Mucosa of stomach (tissue), 1 donor: ENCODE data around the gene ARID3B.

Experiments used
- H3K27me3 ChIP-seq: one replicate; pipeline ENCODE4 v1.7.0; 2013; ENCODE audit warnings: mild to moderate bottlenecking, low read length; ENCODE audit not compliant: control insufficient read depth, insufficient read depth
- H3K36me3 ChIP-seq: one replicate; pipeline ENCODE4 v1.7.0; 2013; ENCODE audit warnings: low read length; ENCODE audit not compliant: control insufficient read depth, insufficient read depth
- H3K4me1 ChIP-seq: one replicate; pipeline ENCODE4 v1.7.0; 2013; ENCODE audit warnings: mild to moderate bottlenecking, low read length; ENCODE audit not compliant: control insufficient read depth, insufficient read depth
- H3K4me3 ChIP-seq: one replicate; pipeline ENCODE4 v1.7.0; 2013; ENCODE audit warnings: low read length
- H3K9ac ChIP-seq: one replicate; pipeline ENCODE4 v1.7.0; 2013; ENCODE audit warnings: mild to moderate bottlenecking, low read length, moderate library complexity
- H3K9me3 ChIP-seq: one replicate; pipeline ENCODE4 v1.7.0; 2013; ENCODE audit warnings: mild to moderate bottlenecking, low read length, moderate library complexity; ENCODE audit not compliant: control insufficient read depth
- donor health status: Pancreatic carcinoma.

The ARID3B gene

DNA sequence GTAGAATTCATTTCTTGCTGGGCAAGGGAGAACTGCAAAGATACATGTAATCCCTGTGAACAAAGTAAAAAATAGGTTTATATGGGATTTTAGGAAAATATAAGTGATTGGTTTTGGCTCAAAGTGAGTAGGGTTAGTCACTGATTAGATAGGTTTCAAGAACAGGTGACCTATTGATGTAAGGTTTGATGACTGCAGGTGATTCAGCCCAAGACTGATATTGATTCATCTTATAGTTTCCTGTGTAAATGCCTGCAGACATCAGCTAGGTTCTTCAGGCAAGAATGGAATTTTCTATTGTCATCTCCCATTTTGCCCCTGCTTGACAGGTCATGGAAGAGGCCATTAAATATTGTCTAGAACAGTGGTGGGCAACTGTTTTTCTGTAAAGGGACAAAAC is 23.9 kb upstream of the ARID3B start:
- Histone ChIP-seq H3K9ac (no peak overlapping the region), H3K36me3 (no peaks in the 10 kb centered on the region), H3K4me3 (no peak overlapping the region), H3K27me3 (no peaks in the 10 kb centered on the region), H3K9me3 (no peaks in the 10 kb centered on the region), H3K4me1 (no peaks in the 10 kb centered on the region)

DNA sequence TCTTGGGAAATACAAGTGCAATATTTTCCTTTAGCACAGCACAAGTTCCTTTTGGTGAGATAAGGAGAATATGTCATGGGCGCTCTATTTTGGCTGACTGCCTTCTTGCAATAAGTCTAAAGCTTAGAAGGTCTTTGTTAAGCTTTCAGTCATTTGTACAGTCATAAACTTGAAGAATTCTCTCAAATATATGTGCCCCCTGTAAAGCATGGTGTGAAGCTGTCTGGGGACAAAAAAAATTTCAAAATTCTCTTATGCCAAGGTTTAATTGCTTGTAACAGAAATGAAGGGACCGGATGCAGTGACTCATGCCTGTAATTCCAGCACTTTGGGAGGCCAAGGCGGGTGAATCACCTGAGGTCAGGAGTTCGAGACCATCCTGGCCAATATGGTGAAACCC is 21.7 kb upstream of the ARID3B start:
- Histone ChIP-seq H3K9ac (no peak overlapping the region), H3K4me1 (no peaks in the 10 kb centered on the region), H3K9me3 (no peaks in the 10 kb centered on the region), H3K36me3 (no peaks in the 10 kb centered on the region), H3K4me3 (no peak overlapping the region), H3K27me3 (no peaks in the 10 kb centered on the region)

DNA sequence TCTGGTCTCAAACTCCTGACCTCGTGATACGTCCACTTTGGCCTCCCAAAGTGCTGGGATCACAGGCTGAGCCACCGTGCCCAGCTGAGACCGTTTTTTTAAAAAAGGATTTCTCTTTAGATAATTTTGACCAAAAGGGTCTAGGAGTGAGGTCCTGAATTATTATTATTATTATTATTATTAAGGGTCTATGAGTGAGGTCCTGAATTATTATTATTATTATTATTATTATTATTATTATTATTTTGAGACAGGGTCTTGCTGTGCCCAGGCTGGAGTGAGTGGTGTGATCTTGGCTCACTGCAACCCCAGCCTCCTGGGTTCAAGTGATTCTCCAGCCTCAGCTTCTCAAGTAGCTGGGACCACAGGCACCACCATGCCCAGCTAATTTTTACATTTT is 20.6 kb upstream of the ARID3B start:
- Histone ChIP-seq H3K9me3 (no peaks in the 10 kb centered on the region), H3K4me1 (peaks cover 3% of the 10 kb centered on the region), H3K27me3 (no peaks in the 10 kb centered on the region), H3K36me3 (no peaks in the 10 kb centered on the region), H3K9ac (no peak overlapping the region), H3K4me3 (no peak overlapping the region)

DNA sequence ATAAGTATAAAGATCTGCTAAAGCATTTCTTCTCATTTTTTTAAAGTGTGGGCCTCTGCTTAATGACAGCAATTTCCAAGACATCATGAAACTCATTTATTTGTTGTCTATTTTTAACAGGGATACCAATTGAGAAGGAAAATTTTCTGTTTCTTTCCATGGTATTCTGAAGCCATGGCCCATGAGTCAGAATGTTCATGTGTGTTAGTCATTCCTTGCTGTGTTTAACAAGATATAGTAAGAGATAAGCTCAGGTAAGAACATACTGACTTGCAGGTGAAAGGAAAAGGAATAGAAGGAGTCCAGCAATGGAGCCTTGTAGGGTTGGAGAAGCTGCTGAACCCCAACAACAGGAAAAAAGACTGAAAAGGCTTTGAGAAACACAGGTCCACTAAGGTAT is 17.0 kb upstream of the ARID3B start:
- Histone ChIP-seq H3K36me3 (no peaks in the 10 kb centered on the region), H3K27me3 (no peaks in the 10 kb centered on the region), H3K4me3 (no peak overlapping the region), H3K9ac (no peak overlapping the region), H3K9me3 (no peaks in the 10 kb centered on the region), H3K4me1 (peaks cover 12% of the 10 kb centered on the region)

DNA sequence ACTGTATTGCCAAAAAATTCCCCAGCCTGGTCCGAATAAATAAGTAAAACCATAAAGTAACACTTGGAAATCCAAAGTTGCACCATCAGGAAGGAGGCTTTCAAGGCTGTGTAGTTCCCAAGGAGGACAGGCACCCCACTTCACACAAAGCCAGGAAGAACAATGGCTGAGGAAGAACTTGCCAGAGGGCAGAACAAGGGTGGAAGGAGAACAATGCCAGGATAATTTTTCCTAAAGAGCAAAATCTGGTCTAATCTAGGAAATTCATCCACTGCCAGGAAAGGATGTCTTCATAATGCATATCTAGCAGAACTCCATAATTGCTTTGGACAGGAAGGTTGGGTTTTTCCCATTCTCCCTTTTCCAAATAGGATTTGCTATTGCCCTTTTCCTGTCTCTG is 15.7 kb upstream of the ARID3B start:
- H3K4me1 ChIP-seq = peaks cover 12% of the 10 kb centered on the region
- H3K9me3 ChIP-seq = no peaks in the 10 kb centered on the region
- no peak overlapping the region for H3K9ac ChIP-seq
- H3K27me3 ChIP-seq = no peaks in the 10 kb centered on the region
- H3K36me3 ChIP-seq = no peaks in the 10 kb centered on the region
- peak overlapping the region; percentile 25 for H3K4me3 ChIP-seq

GRCh38 chr15:74525945-74526344 is 15.1 kb upstream of the ARID3B start:
- H3K36me3 ChIP-seq = no peaks in the 10 kb centered on the region
- peaks cover 12% of the 10 kb centered on the region for H3K4me1 ChIP-seq
- H3K9ac ChIP-seq = no peak overlapping the region

GRCh38 chr15:74528876-74529275 is 12.1 kb upstream of the ARID3B start:
- H3K27me3 ChIP-seq = no peaks in the 10 kb centered on the region
- no peaks in the 10 kb centered on the region for H3K36me3 ChIP-seq
- no peaks in the 10 kb centered on the region for H3K9me3 ChIP-seq
- H3K4me1 ChIP-seq = peaks cover 12% of the 10 kb centered on the region
- H3K4me3 ChIP-seq = no peak overlapping the region
- H3K9ac ChIP-seq = no peak overlapping the region

More at GRCh38 chr15:74525945-74526344, 15.1 kb upstream of the ARID3B start:
- Histone ChIP-seq H3K4me3 (no peak overlapping the region), H3K9me3 (no peaks in the 10 kb centered on the region), H3K27me3 (no peaks in the 10 kb centered on the region)

DNA sequence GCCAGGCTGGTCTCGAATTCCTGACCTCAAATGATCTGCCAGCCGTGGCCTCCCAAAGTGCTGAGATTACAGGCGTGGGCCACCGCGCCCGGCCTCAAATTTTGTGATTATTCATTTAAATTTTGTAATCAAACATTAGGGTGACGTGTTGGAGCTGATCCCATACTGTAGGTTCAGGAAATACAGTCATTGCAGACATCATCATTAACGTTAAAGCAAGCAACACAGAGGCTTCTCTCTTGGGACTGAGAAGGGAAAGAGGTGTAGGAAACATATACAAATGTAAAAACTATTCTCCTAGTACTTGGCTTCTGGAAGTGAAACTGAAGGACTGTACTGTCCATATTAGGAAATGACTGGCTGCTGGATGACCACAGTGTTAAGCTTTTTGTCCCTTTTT is 11.1 kb upstream of the ARID3B start:
- Histone ChIP-seq H3K36me3 (no peaks in the 10 kb centered on the region), H3K9me3 (no peaks in the 10 kb centered on the region), H3K9ac (no peak overlapping the region), H3K4me1 (peaks cover 12% of the 10 kb centered on the region), H3K27me3 (no peaks in the 10 kb centered on the region), H3K4me3 (no peak overlapping the region)

- H3K36me3 ChIP-seq = no peaks in the 10 kb centered on the region
- no peak overlapping the region for H3K9ac ChIP-seq
- no peak overlapping the region for H3K4me3 ChIP-seq
- H3K27me3 ChIP-seq = no peaks in the 10 kb centered on the region
- H3K4me1 ChIP-seq = peaks cover 6% of the 10 kb centered on the region
- no peaks in the 10 kb centered on the region for H3K9me3 ChIP-seq
Observed at GRCh38 chr15:74530771-74531143, 10.3 kb upstream of the ARID3B start.

DNA sequence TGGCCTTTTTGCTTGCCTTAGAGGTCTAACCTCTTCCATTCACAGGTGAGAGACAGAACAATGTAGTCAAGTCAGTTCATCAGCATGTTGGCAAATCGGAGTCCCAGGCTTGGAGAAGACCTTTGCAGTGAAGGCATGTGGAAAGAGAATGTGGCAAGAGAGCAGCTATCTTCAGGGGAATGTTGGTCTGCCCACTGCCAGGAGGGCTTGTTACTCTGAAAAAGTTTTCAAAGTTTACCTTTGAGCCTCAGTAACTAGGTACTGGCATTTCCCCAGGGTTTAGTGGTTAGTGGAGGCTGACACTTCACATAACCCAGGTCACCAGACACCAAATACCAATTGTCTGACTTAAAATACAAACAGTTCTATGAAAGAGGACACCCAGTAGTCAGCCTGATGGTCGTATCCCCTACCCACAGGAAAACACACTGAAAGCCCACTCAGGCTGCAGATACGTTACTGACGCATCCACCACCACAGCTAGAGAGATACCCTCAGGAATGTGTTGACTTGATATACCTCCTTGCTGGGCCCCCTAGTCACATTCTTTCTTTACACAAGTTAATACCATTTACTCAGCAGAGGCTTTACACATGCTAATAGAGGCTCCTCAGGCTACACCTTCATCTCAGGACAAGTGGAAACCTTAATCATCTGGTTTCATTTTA is 9.7 kb upstream of the ARID3B start:
- Histone ChIP-seq H3K36me3 (no peaks in the 10 kb centered on the region), H3K9ac (no peak overlapping the region), H3K4me3 (no peak overlapping the region), H3K27me3 (no peaks in the 10 kb centered on the region), H3K9me3 (no peaks in the 10 kb centered on the region), H3K4me1 (peaks cover 3% of the 10 kb centered on the region)

DNA sequence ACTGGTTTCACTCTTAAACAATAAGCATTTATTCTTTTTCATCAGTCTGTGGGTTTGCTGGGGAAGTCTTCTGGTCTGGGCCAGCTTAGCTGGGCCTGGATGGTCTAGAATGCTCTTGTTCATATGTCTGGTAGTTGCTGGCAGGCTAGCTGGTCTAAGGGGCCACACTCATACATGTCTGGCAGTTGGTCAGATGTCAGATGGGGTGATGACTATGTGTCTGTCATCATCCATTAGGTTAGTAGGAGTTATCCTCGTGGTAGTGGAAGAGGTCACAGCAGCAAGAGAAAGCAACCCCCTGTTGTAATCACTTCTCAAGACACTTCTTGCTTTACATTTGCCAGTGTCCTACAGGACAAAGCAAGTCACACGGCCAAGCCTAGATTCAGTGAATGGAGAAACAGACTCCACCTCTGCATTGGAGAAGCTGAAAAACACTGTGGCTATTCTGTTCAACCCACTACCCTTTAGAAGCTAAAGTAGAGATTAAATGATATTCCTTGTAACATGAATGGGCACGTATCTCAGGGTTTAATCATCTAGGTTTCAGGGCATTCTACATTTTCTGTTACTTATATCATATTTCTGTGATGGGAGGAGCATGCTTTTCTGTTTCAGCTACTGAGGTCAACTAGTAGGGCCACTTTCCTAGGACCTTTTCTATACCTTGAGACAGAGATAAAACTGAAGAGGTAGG is 5.5 kb upstream of the ARID3B start:
- Histone ChIP-seq H3K9ac (no peak overlapping the region), H3K4me1 (peaks cover 5% of the 10 kb centered on the region), H3K9me3 (no peaks in the 10 kb centered on the region), H3K27me3 (no peaks in the 10 kb centered on the region), H3K4me3 (no peak overlapping the region), H3K36me3 (no peaks in the 10 kb centered on the region)

GRCh38 chr15:74537736-74538135 is 3.3 kb upstream of the ARID3B start:
- no peak overlapping the region for H3K9ac ChIP-seq
- H3K4me3 ChIP-seq = no peak overlapping the region
- no peaks in the 10 kb centered on the region for H3K36me3 ChIP-seq
- H3K9me3 ChIP-seq = no peaks in the 10 kb centered on the region
- no peaks in the 10 kb centered on the region for H3K27me3 ChIP-seq
- peaks cover 5% of the 10 kb centered on the region for H3K4me1 ChIP-seq
